T1000 (cell line): ENCODE data around the gene RUSC1.
"Not testable (repeated sequence)": the region's sequence is repeated elsewhere in the genome, so short reads cannot be mapped to it uniquely, and the experiment has no call there.

ENCODE experiments used
- DNase-seq: peaks from one replicate; lab custom pipeline; 2025; ENCODE audit warnings: mixed read lengths; lab: John Stamatoyannopoulos, UW

RUSC1 gene

GRCh38 chr1:155324037-155324716 is 3.5 kb downstream of the RUSC1 start:
- peak; percentile 90 for DNase-seq

GRCh38 chr1:155324717-155325602 is 4.3 kb downstream of the RUSC1 start:
- DNase-seq = peak; percentile 31

- no peak for DNase-seq
Observed at GRCh38 chr1:155325603-155325893, 4.9 kb downstream of the RUSC1 start.

GRCh38 chr1:155326020-155326526 is 5.4 kb downstream of the RUSC1 start:
- no peak for DNase-seq

- DNase-seq = no peak
Observed at GRCh38 chr1:155326631-155327037, 5.9 kb downstream of the RUSC1 start.

- no peak for DNase-seq
Observed at GRCh38 chr1:155327981-155328380, 7.3 kb downstream of the RUSC1 start.

- not testable (repeated sequence) for DNase-seq
Observed at GRCh38 chr1:155328856-155329255, 8.2 kb downstream of the RUSC1 start.

GRCh38 chr1:155329980-155330598 is 9.4 kb downstream of the RUSC1 start:
- DNase-seq = no peak

- DNase-seq = no peak
Observed at GRCh38 chr1:155334962-155335361, 14.3 kb downstream of the RUSC1 start.

GRCh38 chr1:155339515-155340097 is 18.9 kb downstream of the RUSC1 start:
- no peak for DNase-seq

- DNase-seq = no peak
Observed at GRCh38 chr1:155342842-155343241, 22.1 kb downstream of the RUSC1 start.

- DNase-seq = no peak
Observed at GRCh38 chr1:155352631-155353030, 31.9 kb downstream of the RUSC1 start.

GRCh38 chr1:155360051-155360450 is 39.4 kb downstream of the RUSC1 start:
- no peak for DNase-seq

GRCh38 chr1:155379180-155379579 is 58.5 kb downstream of the RUSC1 start:
- no peak for DNase-seq

- no peak for DNase-seq
Observed at GRCh38 chr1:155379631-155380090, 59.0 kb downstream of the RUSC1 start.
